GOT3 (cell line): ENCODE results near the gene PANK4.

Source experiments
- DNase-seq: peaks from one replicate; lab custom pipeline; 2025; ENCODE audit warnings: mixed read lengths; lab: John Stamatoyannopoulos, UW

The PANK4 gene

GRCh38 chr1:2512862-2513421 lies 13.5 kb downstream of the PANK4 start:
- DNase-seq, result no peak

DNA sequence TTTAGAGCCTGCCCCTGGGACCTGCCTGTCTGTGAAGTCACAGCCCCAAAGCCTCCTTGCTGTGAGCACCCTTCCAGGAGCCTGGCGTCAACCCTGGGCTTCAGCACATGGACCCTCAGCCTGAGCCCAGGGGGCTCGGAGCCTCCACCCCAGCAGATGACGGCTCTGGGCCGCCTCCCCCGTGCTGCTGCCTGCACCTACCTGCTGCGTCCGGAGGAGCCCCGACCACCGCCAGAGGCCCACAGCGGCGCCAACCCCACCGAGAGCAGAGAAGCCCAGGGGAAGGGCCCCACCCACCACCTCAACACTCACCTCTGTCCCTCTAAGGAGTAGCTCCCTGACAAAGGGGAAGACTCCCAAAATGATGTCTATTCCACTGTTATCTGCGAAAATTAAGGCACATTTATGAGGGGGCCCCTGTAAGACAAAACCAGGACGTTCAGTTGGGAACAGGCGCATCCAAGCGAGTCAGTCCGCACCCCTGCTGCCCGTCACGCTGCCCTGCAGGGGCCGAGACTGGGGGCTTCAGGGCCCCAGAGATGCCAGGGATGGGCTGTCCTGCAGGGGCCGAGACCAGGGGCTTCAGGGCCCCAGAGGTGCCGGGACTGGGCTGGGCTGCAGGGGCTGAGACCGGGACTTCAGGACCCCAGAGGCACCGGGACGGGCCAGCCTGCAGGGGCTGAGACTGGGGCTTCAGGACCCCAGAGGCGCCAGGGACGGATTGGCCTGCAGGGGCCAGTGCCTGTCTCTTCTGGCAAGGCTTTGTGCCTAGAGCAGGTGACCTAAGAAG lies 15.8 kb downstream of the PANK4 start:
- no peak for DNase-seq

DNA sequence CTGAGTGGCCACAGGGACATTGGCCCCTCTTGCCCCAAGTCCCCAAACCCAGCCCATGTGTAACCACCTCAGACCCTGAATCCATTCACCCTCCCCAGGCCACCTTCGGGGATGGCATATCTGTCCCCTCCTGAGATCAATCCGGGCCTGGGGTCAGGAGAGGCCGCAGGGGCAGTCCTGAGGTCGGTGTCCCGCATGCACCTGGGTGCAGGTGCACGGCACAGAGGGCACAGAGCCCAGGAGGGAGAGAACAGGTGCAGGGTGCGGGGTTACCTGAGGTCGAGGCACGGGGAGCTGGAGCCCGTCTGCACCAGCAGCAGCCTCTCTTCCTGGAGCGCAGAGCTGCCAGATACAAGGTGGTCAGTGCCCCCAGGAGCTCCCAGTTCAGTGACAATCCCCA lies 16.8 kb downstream of the PANK4 start:
- DNase-seq, result no peak

DNA sequence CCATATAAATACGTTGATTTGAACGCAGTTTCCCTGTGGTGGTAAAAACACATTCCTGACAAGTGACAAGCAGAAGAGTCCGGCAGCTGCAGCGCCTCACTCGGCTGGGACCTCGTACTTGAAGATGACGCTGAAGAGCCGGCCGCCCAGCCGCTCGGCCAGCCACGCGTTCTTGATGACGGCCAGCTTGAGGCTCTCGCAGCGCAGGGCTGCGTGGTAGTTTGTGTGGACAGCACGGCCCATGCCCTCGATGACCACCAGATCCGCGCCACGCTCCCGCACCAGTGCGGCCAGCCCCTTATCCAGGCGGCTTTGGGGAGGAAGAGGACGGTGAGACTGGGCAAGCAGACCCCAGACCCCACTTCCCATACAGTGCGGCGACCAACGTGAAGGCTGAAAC lies 17.6 kb downstream of the PANK4 start:
- DNase-seq, result no peak

DNA sequence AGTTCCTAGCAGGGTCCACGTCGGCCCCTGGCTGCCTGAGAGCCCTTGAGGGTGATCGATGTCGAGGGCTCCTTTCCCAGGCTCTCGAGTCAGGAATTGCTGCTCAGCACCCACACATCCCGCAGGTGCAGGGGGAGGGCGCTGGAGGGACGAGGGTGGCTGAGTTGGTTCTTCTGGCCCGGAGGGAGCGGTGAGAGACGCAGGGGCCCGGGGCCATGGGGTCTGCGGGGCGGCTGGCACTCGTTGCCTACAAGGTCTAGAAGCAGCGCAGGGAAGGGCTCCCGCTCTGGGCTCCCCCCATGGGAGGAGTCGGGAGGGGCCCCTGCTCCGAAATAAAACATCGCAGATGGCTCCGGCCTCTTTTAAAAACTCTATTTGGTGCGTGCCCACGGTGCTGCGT lies 18.2 kb downstream of the PANK4 start:
- DNase-seq, result no peak

GRCh38 chr1:2507744-2508155 lies 18.6 kb downstream of the PANK4 start:
- DNase-seq, result no peak

GRCh38 chr1:2506901-2507565 lies 19.4 kb downstream of the PANK4 start:
- no peak for DNase-seq

GRCh38 chr1:2506007-2506860 lies 20.2 kb downstream of the PANK4 start:
- DNase-seq, result no peak

DNA sequence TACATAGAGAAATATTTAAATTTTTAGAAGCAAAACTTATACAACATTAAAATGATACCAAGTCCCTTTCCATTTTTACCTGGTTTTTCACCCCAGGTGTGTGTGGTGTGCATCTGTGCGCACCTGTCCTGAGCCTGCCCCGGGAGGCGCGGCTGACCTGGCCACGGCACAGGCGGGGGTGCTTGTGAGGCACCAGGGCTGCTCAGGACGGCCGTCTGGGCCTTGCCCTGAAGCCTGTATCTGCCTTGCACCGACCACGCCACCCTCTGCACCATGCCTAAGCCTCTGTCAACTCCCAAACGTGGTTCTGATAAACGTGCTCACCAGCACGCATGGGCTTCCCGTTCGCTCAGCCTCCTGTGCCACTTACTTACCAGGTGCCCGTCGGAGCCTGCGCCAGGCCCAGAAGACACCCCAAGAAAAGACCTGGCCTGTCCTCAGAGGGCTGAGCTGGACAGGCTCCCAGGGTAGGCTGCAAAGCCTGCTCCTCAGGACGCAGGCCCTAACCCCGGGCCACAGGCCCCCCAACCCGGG lies 20.9 kb downstream of the PANK4 start:
- no peak for DNase-seq

- DNase-seq, result no peak
These were observed 21.5 kb downstream of the PANK4 start for GRCh38 chr1:2504949-2505272.

DNA sequence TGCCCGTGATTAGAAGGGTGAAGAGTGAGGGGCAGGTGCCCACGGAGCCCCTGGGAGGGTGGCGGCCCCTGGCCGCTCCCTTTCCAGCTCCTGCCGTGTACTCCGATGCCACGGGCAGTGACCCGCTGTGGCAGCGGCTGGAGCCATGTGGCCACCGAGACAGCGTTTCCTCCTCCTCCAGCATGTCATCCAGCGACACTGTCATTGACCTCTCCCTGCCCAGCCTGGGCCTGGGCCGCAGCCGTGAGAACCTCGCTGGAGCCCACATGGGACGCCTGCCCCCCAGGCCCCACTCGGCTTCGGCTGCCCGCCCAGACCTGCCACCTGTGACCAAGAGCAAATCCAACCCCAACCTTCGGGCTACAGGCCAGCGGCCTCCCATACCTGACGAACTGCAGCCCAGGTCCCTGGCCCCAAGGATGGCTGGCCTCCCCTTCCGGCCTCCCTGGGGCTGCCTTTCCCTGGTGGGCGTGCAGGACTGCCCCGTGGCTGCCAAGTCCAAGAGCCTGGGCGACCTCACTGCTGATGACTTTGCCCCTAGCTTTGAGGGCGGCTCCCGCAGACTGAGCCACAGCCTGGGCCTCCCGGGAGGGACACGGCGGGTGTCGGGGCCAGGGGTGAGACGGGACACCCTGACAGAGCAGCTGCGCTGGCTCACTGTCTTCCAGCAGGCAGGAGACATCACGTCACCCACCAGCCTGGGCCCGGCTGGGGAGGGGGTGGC lies 22.0 kb downstream of the PANK4 start:
- no peak for DNase-seq

- DNase-seq, result no peak
These were observed 22.7 kb downstream of the PANK4 start for GRCh38 chr1:2503554-2504224.

DNA sequence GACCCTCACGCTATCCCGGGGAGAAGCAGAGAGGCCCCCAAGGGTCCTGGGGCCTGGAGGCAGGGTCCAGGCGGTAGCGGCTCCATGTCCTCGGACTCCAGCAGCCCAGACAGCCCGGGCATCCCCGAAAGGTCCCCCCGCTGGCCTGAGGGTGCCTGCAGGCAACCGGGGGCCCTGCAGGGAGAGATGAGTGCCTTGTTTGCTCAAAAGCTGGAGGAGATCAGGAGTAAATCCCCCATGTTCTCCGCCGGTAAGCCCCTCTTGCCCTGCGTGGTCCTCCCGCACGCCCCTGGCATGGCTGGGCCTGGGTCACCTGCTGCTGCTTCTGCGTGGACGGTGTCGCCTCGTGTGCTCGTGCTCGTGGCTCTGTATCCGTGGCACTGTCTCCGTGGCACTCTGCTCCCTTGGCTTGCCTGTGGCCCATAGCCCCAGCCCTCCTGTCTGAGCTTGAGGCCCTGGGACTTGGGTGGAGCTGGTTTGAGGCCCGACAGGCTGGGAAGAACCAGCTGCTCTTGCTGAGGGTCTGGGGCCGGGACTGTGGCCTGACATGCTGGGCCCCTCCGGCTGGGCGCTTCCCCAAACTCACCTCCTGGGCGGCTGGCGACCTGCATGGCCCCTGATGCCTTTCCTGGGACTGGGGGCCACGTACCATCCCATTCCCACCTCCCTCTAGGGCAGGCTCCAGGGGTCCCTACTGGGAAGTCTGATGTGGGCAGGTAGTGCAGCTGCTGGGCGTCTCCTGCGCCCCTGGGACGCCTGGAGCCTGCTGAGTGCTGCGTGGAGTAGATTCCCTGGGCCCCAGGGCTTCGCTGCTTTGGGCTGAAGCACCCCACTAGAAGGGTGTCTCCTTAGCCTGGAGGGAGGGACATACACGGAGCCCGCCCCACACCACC lies 23.5 kb downstream of the PANK4 start:
- no peak for DNase-seq

DNA sequence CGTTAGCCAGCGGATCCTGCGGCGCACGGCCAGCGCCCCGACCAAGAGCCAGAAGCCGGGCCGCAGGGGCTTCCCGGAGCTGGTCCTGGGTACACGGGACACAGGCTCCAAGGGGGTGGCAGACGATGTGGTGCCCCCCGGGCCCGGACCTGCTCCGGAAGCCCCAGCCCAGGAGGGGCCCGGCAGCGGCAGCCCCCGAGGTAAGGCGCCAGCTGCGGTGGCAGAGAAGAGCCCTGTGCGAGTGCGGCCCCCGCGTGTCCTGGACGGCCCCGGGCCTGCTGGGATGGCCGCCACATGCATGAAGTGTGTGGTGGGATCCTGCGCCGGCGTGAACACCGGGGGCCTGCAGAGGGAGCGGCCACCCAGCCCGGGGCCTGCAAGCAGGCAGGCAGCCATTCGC lies 24.2 kb downstream of the PANK4 start:
- DNase-seq, result no peak

DNA sequence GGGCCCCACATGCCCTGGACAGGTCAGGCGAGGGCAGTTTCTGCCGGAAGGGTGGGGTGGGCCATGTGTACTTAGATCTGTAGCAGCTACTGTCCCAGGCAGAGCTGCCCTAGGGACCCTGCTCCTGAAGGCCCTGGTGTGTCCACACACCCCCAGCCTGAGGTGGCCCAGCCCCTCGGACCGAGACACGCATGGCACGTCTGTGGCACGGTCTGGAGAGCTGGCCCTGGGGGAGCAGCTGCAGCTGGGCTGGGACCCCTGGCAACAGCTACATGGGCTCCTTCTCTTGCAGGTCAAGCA lies 24.6 kb downstream of the PANK4 start:
- DNase-seq, result no peak

- DNase-seq, result no peak
These were observed 25.2 kb downstream of the PANK4 start for GRCh38 chr1:2501041-2501819.

DNA sequence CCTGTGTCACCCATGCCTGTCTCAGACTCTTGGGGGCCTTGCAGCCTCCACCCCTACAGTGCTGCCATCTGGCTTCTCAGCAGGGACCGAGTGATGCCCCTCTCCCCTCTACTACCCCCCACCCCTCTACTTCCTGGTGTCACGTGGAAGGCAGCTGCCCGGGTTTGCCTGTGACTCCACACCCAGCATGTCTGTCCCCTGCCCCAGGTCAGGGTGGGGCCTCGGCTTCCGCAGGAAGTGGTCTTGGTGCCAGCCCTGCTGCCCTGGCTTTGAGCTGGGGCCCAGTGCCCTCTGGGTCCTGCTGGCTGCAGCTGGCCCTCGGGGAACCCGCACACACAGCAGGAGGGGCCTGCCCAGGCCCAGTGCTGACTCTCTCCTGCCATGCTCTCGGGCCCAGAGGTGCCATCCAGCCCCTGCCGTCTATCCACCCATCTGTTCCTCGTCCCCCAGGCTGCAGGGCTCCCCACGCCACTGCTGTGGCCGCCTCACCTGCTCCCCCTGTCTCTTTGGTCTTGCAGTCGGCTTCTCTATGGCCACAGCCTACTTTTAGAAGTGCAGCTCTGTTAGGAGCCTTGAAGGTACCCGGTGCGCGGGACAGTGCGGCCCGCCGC lies 26.3 kb downstream of the PANK4 start:
- DNase-seq, result no peak

- DNase-seq, result no peak
These were observed 27.1 kb downstream of the PANK4 start for GRCh38 chr1:2499260-2499659.

GRCh38 chr1:2498648-2499047 lies 27.7 kb downstream of the PANK4 start:
- no peak for DNase-seq
